DOHH2 (cell line): ENCODE data around the gene GAS1.

ENCODE experiments used
- EZH2phosphoT487 ChIP-seq: fragments of 200-600 bp; sonication (generic); IDR thresholded peaks from 2 replicates; pipeline ENCODE4 v1.6.1; 2017; ENCODE audit warnings: borderline replicate concordance, mild to moderate bottlenecking, antibody characterized with exemption, low read length, moderate library complexity, mixed read lengths
- TF ChIP-seq, protein P1 (sequence below): fragments of 200-600 bp; sonication (generic); IDR thresholded peaks from one replicate; pipeline ENCODE4 v1.5.1; 2014; ENCODE audit warnings: antibody characterized with exemption, mild to moderate bottlenecking, low read depth, low read length; ENCODE audit not compliant: poor library complexity, severe bottlenecking

DNA sequence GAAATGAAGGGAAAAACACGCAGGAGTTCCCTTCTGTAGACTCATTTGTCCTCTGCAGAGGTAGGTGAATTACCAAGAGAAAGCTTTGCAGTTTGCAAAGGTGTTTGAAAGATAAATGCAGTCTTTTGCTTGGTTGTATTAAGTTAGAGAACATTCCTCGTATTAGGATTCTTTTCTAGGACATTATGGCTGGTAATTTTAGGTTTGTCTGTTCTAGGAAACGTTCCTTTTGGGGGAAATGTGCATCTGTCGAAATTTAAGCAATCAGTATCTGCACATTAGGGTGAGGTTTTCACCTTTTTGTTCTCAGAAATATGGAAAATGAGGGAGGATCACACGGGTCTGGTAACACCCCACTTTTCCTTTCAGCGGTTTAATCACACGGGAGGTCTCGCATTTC, 45.1 kb downstream of the GAS1 start:
- TF ChIP-seq, protein P1, sequence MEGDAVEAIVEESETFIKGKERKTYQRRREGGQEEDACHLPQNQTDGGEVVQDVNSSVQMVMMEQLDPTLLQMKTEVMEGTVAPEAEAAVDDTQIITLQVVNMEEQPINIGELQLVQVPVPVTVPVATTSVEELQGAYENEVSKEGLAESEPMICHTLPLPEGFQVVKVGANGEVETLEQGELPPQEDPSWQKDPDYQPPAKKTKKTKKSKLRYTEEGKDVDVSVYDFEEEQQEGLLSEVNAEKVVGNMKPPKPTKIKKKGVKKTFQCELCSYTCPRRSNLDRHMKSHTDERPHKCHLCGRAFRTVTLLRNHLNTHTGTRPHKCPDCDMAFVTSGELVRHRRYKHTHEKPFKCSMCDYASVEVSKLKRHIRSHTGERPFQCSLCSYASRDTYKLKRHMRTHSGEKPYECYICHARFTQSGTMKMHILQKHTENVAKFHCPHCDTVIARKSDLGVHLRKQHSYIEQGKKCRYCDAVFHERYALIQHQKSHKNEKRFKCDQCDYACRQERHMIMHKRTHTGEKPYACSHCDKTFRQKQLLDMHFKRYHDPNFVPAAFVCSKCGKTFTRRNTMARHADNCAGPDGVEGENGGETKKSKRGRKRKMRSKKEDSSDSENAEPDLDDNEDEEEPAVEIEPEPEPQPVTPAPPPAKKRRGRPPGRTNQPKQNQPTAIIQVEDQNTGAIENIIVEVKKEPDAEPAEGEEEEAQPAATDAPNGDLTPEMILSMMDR = no peak
- no peak for TF ChIP-seq EZH2phosphoT487
